ENCODE results near the gene KCNQ5. TPM values are rescaled to one million over a fixed set of nuclear protein-coding genes. Genes with fewer than 3 reads are reported as not detected.

KCNQ5 gene
- total RNA-seq, 1 experiment from 2014 or later, result not detected

DNA sequence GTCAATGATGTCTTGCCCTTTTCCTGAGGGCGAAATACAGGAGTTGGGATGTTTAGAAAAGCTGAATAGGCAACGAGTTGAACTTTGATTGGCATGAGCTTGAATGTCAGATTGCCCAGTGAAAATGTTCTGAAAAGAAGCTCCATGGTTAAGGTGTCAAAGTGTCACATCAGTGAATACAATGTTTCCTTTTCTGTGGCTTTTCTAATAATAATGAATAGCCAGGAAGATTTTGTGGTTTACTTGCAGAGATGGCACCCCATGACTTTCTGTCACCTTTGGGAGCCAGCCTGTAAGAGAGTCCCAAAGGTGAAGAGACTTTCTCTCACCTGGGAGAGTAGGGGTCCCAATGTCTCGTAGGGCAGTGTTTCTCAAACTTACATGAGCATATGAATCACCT is 119.2 kb downstream of the KCNQ5 start:
- Histone ChIP-seq H3K79me2 (ENCODE audit: insufficient read depth, low read length) (no peaks in the 10 kb centered on the region), H3K27ac (ENCODE audit: low read depth, low read length) (no peak overlapping the region), H3K9ac (ENCODE audit: low read length) (no peak overlapping the region), H4K20me1 (ENCODE audit: insufficient read depth) (no peaks in the 10 kb centered on the region), H2AFZ (ENCODE audit: low read depth, low read length, poor library complexity, severe bottlenecking) (no peak overlapping the region), H3K9me3 (ENCODE audit: control insufficient read depth in 1 of 2, insufficient read depth in 1 of 2, low read depth in 1 of 2, low read length in 2 of 2) (no peaks in the 10 kb centered on the region), H3K9me2 (ENCODE audit: insufficient read depth) (no peaks in the 10 kb centered on the region), H3K4me3 (replicated peaks in 1 of 2; ENCODE audit: low read depth in 1 of 2, low read length in 2 of 2) (no peak overlapping the region), H3K4me2 (ENCODE audit: low read length) (no peak overlapping the region), H3K36me3 (ENCODE audit: control insufficient read depth in 1 of 2, insufficient read depth in 2 of 2, low read length in 2 of 2) (no peaks in the 10 kb centered on the region), H3K4me1 (ENCODE audit: control insufficient read depth in 1 of 2, insufficient read depth in 2 of 2, low read length in 2 of 2) (no peaks in the 10 kb centered on the region), H3K27me3 (ENCODE audit: insufficient read depth, low read length) (peaks cover 16% of the 10 kb centered on the region; the same call in 1 of the 2 replicates)
- BruUV-seq (replicated peaks), result no TSS peak
- ATAC-seq (no peak), DNase-seq (ENCODE audit: low read depth, low spot score) (no peak)
- RAD21 ChIA-PET (ENCODE audit: low non-redundant PET in 1 of 2, low total read pairs in 2 of 2, uncharacterized antibody in 2 of 2, unreplicated experiment in 2 of 2), result no interaction called here
- TF ChIP-seq, protein P1, sequence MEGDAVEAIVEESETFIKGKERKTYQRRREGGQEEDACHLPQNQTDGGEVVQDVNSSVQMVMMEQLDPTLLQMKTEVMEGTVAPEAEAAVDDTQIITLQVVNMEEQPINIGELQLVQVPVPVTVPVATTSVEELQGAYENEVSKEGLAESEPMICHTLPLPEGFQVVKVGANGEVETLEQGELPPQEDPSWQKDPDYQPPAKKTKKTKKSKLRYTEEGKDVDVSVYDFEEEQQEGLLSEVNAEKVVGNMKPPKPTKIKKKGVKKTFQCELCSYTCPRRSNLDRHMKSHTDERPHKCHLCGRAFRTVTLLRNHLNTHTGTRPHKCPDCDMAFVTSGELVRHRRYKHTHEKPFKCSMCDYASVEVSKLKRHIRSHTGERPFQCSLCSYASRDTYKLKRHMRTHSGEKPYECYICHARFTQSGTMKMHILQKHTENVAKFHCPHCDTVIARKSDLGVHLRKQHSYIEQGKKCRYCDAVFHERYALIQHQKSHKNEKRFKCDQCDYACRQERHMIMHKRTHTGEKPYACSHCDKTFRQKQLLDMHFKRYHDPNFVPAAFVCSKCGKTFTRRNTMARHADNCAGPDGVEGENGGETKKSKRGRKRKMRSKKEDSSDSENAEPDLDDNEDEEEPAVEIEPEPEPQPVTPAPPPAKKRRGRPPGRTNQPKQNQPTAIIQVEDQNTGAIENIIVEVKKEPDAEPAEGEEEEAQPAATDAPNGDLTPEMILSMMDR (IDR thresholded peaks at IDR 0.05 in 2 of 3, conservative IDR thresholded peaks at IDR 0.05 in 1 of 3; ENCODE audit: borderline replicate concordance in 1 of 3, insufficient read depth in 1 of 3, low read depth in 2 of 3, low read length in 2 of 3), result no peak
- no peak for TF ChIP-seq EGR1 (IDR thresholded peaks at IDR 0.05; ENCODE audit: low read depth)
- TF ChIP-seq TCF7L2 (IDR thresholded peaks at IDR 0.05; ENCODE audit: borderline replicate concordance, extremely low read depth, insufficient read depth, insufficient read length), result no peak
- no peak for TF ChIP-seq SIN3A (IDR thresholded peaks at IDR 0.05; ENCODE audit: low read depth)
- TF ChIP-seq SP1 (IDR thresholded peaks at IDR 0.05; ENCODE audit: low read depth), result no peak
- no peak for TF ChIP-seq CBX3 (IDR thresholded peaks at IDR 0.05; ENCODE audit: low read depth)
- TF ChIP-seq POLR2A (IDR thresholded peaks at IDR 0.05; ENCODE audit: borderline replicate concordance, extremely low read depth, insufficient read depth, insufficient read length), result no peak
- no peak for TF ChIP-seq RAD21 (IDR thresholded peaks at IDR 0.05; ENCODE audit: low read depth)
- TF ChIP-seq EZH2 (IDR thresholded peaks at IDR 0.05), result no peak
- no peak for TF ChIP-seq FOSL1 (IDR thresholded peaks at IDR 0.05; ENCODE audit: low read depth)
- no peak for TF ChIP-seq SRF (IDR thresholded peaks at IDR 0.05; ENCODE audit: low read depth)
- TF ChIP-seq, protein P2, sequence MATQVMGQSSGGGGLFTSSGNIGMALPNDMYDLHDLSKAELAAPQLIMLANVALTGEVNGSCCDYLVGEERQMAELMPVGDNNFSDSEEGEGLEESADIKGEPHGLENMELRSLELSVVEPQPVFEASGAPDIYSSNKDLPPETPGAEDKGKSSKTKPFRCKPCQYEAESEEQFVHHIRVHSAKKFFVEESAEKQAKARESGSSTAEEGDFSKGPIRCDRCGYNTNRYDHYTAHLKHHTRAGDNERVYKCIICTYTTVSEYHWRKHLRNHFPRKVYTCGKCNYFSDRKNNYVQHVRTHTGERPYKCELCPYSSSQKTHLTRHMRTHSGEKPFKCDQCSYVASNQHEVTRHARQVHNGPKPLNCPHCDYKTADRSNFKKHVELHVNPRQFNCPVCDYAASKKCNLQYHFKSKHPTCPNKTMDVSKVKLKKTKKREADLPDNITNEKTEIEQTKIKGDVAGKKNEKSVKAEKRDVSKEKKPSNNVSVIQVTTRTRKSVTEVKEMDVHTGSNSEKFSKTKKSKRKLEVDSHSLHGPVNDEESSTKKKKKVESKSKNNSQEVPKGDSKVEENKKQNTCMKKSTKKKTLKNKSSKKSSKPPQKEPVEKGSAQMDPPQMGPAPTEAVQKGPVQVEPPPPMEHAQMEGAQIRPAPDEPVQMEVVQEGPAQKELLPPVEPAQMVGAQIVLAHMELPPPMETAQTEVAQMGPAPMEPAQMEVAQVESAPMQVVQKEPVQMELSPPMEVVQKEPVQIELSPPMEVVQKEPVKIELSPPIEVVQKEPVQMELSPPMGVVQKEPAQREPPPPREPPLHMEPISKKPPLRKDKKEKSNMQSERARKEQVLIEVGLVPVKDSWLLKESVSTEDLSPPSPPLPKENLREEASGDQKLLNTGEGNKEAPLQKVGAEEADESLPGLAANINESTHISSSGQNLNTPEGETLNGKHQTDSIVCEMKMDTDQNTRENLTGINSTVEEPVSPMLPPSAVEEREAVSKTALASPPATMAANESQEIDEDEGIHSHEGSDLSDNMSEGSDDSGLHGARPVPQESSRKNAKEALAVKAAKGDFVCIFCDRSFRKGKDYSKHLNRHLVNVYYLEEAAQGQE (IDR thresholded peaks at IDR 0.05; ENCODE audit: low read depth), result no peak
- no peak for TF ChIP-seq JUND (IDR thresholded peaks at IDR 0.05)
- TF ChIP-seq, protein P3, sequence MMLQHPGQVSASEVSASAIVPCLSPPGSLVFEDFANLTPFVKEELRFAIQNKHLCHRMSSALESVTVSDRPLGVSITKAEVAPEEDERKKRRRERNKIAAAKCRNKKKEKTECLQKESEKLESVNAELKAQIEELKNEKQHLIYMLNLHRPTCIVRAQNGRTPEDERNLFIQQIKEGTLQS (IDR thresholded peaks at IDR 0.05), result no peak
- no peak for TF ChIP-seq CEBPB (IDR thresholded peaks at IDR 0.05; ENCODE audit: low read depth)
- no peak for TF ChIP-seq YY1 (IDR thresholded peaks at IDR 0.05; ENCODE audit: extremely low read depth, insufficient replicate concordance, low read depth, low read length)
- TF ChIP-seq, protein P4, sequence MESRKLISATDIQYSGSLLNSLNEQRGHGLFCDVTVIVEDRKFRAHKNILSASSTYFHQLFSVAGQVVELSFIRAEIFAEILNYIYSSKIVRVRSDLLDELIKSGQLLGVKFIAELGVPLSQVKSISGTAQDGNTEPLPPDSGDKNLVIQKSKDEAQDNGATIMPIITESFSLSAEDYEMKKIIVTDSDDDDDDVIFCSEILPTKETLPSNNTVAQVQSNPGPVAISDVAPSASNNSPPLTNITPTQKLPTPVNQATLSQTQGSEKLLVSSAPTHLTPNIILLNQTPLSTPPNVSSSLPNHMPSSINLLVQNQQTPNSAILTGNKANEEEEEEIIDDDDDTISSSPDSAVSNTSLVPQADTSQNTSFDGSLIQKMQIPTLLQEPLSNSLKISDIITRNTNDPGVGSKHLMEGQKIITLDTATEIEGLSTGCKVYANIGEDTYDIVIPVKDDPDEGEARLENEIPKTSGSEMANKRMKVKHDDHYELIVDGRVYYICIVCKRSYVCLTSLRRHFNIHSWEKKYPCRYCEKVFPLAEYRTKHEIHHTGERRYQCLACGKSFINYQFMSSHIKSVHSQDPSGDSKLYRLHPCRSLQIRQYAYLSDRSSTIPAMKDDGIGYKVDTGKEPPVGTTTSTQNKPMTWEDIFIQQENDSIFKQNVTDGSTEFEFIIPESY (IDR thresholded peaks at IDR 0.05; ENCODE audit: extremely low read depth, insufficient replicate concordance, low read length), result no peak
- no peak for TF ChIP-seq ZFX (IDR thresholded peaks at IDR 0.05)
- TF ChIP-seq, protein P5, sequence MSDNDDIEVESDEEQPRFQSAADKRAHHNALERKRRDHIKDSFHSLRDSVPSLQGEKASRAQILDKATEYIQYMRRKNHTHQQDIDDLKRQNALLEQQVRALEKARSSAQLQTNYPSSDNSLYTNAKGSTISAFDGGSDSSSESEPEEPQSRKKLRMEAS (IDR thresholded peaks at IDR 0.05), result no peak
- no peak for TF ChIP-seq EZH2phosphoT487 (IDR thresholded peaks at IDR 0.05; ENCODE audit: borderline replicate concordance)
- CTCF ChIA-PET, result no interaction called here
- POLR2A ChIA-PET, result no interaction called here
- intact Hi-C loops (cut with micrococcal nuclease), result no loop called here

Data from HCT116 (cell line).